PFSK-1 (cell line): ENCODE measurements around the gene STK25. TPM values are rescaled to one million over a fixed set of nuclear protein-coding genes. Genes with fewer than 3 reads are reported as not detected.
A peak's percentile ranks its signal among the peaks of the same experiment; 100 is the strongest.

Experiments
- FOXP2 ChIP-seq: optimal IDR thresholded peaks from 2 replicates; pipeline ENCODE3; 2011; ENCODE audit warnings: borderline replicate concordance, control low read depth, inconsistent platforms; ENCODE audit not compliant: insufficient read depth; ENCODE audit errors: extremely low read length, extremely low read depth
- POLR2AphosphoS5 ChIP-seq: IDR thresholded peaks from 2 replicates; pipeline ENCODE4 v1.6.1; 2012; ENCODE audit warnings: low read depth, mild to moderate bottlenecking, control low read depth, low read length, moderate library complexity
- SIN3A ChIP-seq: IDR thresholded peaks from 2 replicates; pipeline ENCODE4 v1.6.1; 2012; ENCODE audit warnings: mild to moderate bottlenecking, low read length, moderate library complexity, borderline replicate concordance; ENCODE audit not compliant: insufficient read depth
- TAF1 ChIP-seq: IDR thresholded peaks from 2 replicates; pipeline ENCODE4 v1.6.1; 2012; ENCODE audit warnings: low read length, control low read depth, borderline replicate concordance; ENCODE audit not compliant: insufficient read depth
- polyA plus RNA-seq: library from polyadenylated mRNA; unstranded; fragments of >200 nt; gene quantifications from one replicate; pipeline ENCODE4 v1.2.1, GENCODE V29; 2012; ENCODE audit warnings: low read depth, missing spikeins; ENCODE audit not compliant: insufficient read length
- TF ChIP-seq, protein P1 (sequence below), 2 experiments: IDR thresholded peaks; 2 replicates each; pipeline versions ENCODE4 v1.6.1 to v1.8.0; 2011 to 2012; ENCODE audit warnings: low read depth in 2 of 2, low read length in 2 of 2, control low read depth in 1 of 2, inconsistent platforms in 1 of 2, mild to moderate bottlenecking in 1 of 2, moderate library complexity in 1 of 2; ENCODE audit not compliant: insufficient read depth in 1 of 2

STK25 gene
- 307 TPM for polyA plus RNA-seq

DNA sequence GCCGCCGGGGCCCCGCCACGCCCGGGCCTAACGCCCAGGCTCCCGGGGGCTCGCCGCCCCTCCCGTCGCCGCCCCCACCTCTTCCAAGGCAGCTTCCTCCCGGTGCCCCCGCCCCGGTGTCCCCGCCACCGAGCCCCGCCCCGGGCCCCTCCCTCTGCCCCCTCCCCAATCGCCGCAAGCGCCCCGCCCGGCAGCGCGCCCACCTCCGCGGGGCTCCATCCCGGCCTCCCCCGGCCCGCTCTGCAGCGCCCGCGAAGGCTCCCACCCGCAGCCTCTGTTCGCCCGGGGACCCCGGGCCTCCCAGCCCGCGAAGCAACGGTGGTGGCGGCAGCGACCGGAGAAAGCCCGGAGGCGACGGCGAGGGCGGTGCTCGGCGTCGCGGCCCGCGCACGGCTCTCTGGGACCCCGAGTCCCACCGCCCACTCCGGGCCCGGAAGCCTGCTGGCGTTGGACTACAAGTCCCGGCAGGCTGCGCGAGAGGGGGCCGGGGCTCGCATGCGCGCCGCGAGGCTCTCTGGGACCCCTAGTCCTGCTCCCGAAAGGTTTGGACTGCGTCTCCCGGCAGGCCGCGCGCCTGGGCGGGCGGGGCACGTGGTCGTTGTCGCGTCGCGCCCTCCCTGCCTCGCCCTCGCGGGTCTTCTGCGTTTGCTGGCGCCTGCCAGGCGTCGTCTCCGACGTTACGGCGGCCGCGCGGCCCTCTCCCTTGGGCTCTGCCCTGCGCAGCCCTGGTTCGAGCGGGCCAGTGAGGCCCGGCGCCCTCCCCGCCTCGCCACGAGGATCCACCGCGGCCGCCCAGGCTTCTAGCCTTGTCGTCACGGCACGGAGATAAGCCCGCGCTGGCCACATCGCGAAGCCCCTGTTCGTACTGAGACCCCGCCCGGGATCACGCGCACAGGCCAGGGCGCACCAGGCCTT is at the start of gene STK25:
STK25 (minus strand) TSS at position 345 of the 915 bp plus-strand sequence. CDS start 549 bp downstream, outside the sequence.
- TF ChIP-seq, protein P1, sequence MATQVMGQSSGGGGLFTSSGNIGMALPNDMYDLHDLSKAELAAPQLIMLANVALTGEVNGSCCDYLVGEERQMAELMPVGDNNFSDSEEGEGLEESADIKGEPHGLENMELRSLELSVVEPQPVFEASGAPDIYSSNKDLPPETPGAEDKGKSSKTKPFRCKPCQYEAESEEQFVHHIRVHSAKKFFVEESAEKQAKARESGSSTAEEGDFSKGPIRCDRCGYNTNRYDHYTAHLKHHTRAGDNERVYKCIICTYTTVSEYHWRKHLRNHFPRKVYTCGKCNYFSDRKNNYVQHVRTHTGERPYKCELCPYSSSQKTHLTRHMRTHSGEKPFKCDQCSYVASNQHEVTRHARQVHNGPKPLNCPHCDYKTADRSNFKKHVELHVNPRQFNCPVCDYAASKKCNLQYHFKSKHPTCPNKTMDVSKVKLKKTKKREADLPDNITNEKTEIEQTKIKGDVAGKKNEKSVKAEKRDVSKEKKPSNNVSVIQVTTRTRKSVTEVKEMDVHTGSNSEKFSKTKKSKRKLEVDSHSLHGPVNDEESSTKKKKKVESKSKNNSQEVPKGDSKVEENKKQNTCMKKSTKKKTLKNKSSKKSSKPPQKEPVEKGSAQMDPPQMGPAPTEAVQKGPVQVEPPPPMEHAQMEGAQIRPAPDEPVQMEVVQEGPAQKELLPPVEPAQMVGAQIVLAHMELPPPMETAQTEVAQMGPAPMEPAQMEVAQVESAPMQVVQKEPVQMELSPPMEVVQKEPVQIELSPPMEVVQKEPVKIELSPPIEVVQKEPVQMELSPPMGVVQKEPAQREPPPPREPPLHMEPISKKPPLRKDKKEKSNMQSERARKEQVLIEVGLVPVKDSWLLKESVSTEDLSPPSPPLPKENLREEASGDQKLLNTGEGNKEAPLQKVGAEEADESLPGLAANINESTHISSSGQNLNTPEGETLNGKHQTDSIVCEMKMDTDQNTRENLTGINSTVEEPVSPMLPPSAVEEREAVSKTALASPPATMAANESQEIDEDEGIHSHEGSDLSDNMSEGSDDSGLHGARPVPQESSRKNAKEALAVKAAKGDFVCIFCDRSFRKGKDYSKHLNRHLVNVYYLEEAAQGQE (IDR thresholded peaks at IDR 0.05; ENCODE audit: insufficient read depth in 1 of 2, low read depth in 2 of 2, low read length in 2 of 2) = no peak
- TF ChIP-seq POLR2AphosphoS5 = peak; percentile 50

DNA sequence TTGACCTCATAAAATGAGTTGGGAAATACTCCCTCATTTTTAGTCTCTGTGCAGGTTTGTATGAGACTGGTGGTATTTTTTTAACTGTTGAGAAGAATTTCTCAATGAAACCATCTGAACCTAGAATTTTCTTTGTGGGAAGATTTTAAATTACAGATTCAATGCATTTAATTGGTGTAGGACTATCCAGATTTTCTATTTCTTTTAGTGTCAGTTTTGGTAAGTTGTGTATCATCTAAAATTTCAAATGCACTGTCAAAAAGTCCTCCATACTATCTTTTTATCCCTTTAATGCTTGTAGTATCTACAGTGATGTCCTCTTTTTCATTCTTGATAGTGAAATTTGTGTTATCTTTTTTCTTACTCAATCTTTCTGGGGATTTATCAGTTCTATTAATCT is 48.4 kb upstream of the STK25 start:
- TF ChIP-seq SIN3A (no peak), TAF1 (no peak), POLR2AphosphoS5 (no peak), FOXP2 (no peak)
- TF ChIP-seq, protein P1 (IDR thresholded peaks at IDR 0.05; ENCODE audit: insufficient read depth in 1 of 2, low read depth in 2 of 2, low read length in 2 of 2) = no peak

GRCh38 chr2:241555711-241556110 is 47.3 kb upstream of the STK25 start:
- TF ChIP-seq FOXP2 (no peak), SIN3A (peak; percentile 66; the same call in 1 of the 2 replicates)

DNA sequence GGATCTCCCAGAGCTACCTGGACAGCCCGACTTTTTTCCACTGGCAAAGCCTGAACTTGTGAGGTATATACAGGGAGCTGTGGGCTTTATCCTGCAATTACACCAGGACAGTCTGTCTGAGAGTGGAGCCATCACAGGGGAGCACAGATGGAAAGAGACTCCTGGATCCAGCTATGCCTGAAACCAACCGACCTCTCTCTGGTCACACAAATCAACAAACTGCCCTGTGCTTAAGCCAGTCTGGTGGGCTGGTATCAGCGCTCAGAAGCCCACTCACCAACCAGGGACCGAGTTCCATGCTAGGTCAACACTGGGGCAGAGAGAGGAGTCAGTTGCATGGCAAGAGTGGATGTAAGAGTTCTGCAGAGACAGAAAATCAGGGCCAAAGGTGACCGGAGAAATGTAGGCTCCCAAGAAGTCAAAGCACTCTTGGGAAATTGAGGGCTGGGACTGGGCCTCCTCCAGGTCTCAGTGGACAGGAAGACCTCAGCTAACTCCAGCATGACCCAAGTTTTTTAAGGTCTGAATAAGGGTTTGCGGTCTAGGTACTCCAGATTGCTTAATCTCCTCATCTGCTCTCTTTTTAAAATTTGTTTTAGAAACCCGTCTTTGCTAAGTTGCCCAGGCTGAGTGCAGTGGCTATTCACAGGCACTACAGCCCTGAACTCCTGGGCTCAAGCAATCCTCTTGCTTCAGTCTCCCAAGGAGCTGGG is 46.4 kb upstream of the STK25 start:
- TF ChIP-seq, protein P1 (IDR thresholded peaks at IDR 0.05; ENCODE audit: insufficient read depth in 1 of 2, low read depth in 2 of 2, low read length in 2 of 2) = no peak
- TF ChIP-seq POLR2AphosphoS5 (no peak), FOXP2 (no peak), SIN3A (no peak), TAF1 (no peak)

GRCh38 chr2:241553981-241554380 is 45.6 kb upstream of the STK25 start:
- no peak for TF ChIP-seq TAF1
- no peak for TF ChIP-seq POLR2AphosphoS5
- no peak for TF ChIP-seq SIN3A
- TF ChIP-seq FOXP2 = no peak
- TF ChIP-seq, protein P1 (IDR thresholded peaks at IDR 0.05; ENCODE audit: insufficient read depth in 1 of 2, low read depth in 2 of 2, low read length in 2 of 2) = no peak
